GM23338 (cell line): ENCODE data around the gene SYCP2.

Experiments used
- EZH2 ChIP-seq: fragments of 200-600 bp; sonication (generic); IDR thresholded peaks from one replicate; pipeline ENCODE4 v1.8.0; 2017; ENCODE audit warnings: antibody characterized with exemption, mild to moderate bottlenecking, low read depth; ENCODE audit not compliant: unreplicated experiment
- EZH2phosphoT487 ChIP-seq: fragments of 200-600 bp; sonication (generic); IDR thresholded peaks from one replicate; pipeline ENCODE4 v1.8.1; 2018; ENCODE audit warnings: antibody characterized with exemption; ENCODE audit not compliant: unreplicated experiment
- POLR2AphosphoS5 ChIP-seq: IDR thresholded peaks from 2 replicates; pipeline ENCODE4 v1.6.1; 2016; ENCODE audit warnings: antibody characterized with exemption, low read depth
- ZNF331 ChIP-seq: fragments of 250-450 bp; sonication (Bioruptor Pico); IDR thresholded peaks from 2 replicates; pipeline ENCODE4 v1.5.0; 2020; ENCODE audit warnings: low read depth, mild to moderate bottlenecking, moderate library complexity
- TF ChIP-seq, protein P1 (sequence below), 2 experiments: fragments of 200-600 bp in 1 of 2; sonication (generic) in 1 of 2; conservative IDR thresholded peaks; 2 replicates each; pipeline versions ENCODE4 v1.5.1 to v1.6.1; 2016 to 2017; ENCODE audit warnings: antibody characterized with exemption in 2 of 2, low read depth in 2 of 2, mild to moderate bottlenecking in 2 of 2, moderate library complexity in 1 of 2
- TF ChIP-seq, protein P2 (sequence below): IDR thresholded peaks from one replicate; pipeline ENCODE4 v1.6.1; 2018; ENCODE audit warnings: antibody characterized with exemption; ENCODE audit not compliant: unreplicated experiment

DNA sequence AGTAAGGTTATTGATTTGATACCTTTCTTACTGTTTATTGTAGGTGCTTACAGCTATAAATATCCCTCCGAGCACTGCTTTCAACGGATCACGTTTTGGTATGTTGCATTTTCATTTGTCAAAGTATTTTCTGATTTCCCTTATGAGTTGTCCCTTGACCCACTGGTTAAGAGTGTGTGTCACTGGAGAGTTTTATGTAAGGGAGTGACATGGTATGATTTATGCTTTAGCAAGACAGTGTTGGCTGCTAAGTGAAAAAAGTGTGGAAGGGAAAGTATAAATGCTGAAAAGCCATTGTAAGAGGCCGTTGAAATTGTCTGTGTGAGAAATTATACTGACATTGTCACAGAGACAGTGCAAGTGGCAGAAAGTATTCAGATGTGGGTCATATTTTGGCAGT is 72.0 kb downstream of the SYCP2 start:
- TF ChIP-seq ZNF331 (CRISPR knock-in tag), result no peak
- TF ChIP-seq, protein P1, sequence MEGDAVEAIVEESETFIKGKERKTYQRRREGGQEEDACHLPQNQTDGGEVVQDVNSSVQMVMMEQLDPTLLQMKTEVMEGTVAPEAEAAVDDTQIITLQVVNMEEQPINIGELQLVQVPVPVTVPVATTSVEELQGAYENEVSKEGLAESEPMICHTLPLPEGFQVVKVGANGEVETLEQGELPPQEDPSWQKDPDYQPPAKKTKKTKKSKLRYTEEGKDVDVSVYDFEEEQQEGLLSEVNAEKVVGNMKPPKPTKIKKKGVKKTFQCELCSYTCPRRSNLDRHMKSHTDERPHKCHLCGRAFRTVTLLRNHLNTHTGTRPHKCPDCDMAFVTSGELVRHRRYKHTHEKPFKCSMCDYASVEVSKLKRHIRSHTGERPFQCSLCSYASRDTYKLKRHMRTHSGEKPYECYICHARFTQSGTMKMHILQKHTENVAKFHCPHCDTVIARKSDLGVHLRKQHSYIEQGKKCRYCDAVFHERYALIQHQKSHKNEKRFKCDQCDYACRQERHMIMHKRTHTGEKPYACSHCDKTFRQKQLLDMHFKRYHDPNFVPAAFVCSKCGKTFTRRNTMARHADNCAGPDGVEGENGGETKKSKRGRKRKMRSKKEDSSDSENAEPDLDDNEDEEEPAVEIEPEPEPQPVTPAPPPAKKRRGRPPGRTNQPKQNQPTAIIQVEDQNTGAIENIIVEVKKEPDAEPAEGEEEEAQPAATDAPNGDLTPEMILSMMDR (conservative IDR thresholded peaks at IDR 0.05; ENCODE audit: low read depth in 2 of 2), result no peak
- TF ChIP-seq EZH2, result no peak
- no peak for TF ChIP-seq POLR2AphosphoS5
- TF ChIP-seq, protein P2, sequence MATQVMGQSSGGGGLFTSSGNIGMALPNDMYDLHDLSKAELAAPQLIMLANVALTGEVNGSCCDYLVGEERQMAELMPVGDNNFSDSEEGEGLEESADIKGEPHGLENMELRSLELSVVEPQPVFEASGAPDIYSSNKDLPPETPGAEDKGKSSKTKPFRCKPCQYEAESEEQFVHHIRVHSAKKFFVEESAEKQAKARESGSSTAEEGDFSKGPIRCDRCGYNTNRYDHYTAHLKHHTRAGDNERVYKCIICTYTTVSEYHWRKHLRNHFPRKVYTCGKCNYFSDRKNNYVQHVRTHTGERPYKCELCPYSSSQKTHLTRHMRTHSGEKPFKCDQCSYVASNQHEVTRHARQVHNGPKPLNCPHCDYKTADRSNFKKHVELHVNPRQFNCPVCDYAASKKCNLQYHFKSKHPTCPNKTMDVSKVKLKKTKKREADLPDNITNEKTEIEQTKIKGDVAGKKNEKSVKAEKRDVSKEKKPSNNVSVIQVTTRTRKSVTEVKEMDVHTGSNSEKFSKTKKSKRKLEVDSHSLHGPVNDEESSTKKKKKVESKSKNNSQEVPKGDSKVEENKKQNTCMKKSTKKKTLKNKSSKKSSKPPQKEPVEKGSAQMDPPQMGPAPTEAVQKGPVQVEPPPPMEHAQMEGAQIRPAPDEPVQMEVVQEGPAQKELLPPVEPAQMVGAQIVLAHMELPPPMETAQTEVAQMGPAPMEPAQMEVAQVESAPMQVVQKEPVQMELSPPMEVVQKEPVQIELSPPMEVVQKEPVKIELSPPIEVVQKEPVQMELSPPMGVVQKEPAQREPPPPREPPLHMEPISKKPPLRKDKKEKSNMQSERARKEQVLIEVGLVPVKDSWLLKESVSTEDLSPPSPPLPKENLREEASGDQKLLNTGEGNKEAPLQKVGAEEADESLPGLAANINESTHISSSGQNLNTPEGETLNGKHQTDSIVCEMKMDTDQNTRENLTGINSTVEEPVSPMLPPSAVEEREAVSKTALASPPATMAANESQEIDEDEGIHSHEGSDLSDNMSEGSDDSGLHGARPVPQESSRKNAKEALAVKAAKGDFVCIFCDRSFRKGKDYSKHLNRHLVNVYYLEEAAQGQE, result no peak
- no peak for TF ChIP-seq EZH2phosphoT487
